Cardiac muscle cell (in vitro differentiated cells and primary cell): ENCODE measurements around the gene ARF5. TPM values are rescaled to one million over a fixed set of nuclear protein-coding genes. Genes with fewer than 3 reads are reported as not detected.
A peak's percentile ranks its signal among the peaks of the same experiment; 100 is the strongest.

ENCODE experiments used
- DNase-seq, 2 donors: peaks; one replicate each; pipeline versions ENCODE4 v3.0.0 to v3.0.0-alpha.2; 2010 to 2017; ENCODE audit warnings: low read depth in 1 of 2, low spot score in 1 of 2
- H3K27ac ChIP-seq: fragments of 200-600 bp; sonication (generic); 2 replicates; pipeline ENCODE4 v1.5.1; 2016
- H3K27me3 ChIP-seq: fragments of 200-600 bp; sonication (generic); 2 replicates; pipeline ENCODE4 v1.6.0; 2016; ENCODE audit warnings: control low read depth
- H3K36me3 ChIP-seq: fragments of 200-600 bp; sonication (generic); 2 replicates; pipeline ENCODE4 v1.5.1; 2016; ENCODE audit warnings: control low read depth
- H3K4me1 ChIP-seq: fragments of 200-600 bp; sonication (generic); 2 replicates; pipeline ENCODE4 v1.8.1; 2017; ENCODE audit warnings: low read depth, mild to moderate bottlenecking, mixed run types
- H3K4me3 ChIP-seq: fragments of 200-600 bp; sonication (generic); 2 replicates; pipeline ENCODE4 v1.5.1; 2016; ENCODE audit warnings: mild to moderate bottlenecking
- H3K9me3 ChIP-seq: fragments of 200-600 bp; sonication (generic); 2 replicates; pipeline ENCODE4 v1.5.1; 2017; ENCODE audit warnings: low read depth, mild to moderate bottlenecking, control low read depth
- CTCF ChIP-seq: IDR thresholded peaks from 2 replicates; pipeline ENCODE4 v1.5.1; 2012; ENCODE audit warnings: low read depth, mild to moderate bottlenecking, low read length
- polyA plus RNA-seq: library from polyadenylated mRNA; unstranded; fragments of >200 nt; fragmentation: Nextera tagmentation; extraction: Ambion mirVana; gene quantifications from 2 replicates; pipeline ENCODE4 v1.2.1, GENCODE V29; 2016
- total RNA-seq: library from RNA; depleted of rRNA; stranded (reverse); fragments of >200 nt; gene quantifications from 2 replicates; pipeline ENCODE4 v1.2.3, GENCODE V29; 2016

ARF5 gene
- total and polyA plus RNA-seq, 2 experiments from 2014 or later, result 264 to 280 TPM

- Histone ChIP-seq H3K27me3 (no peaks in the 10 kb centered on the region), H3K9me3 (no peaks in the 10 kb centered on the region), H3K27ac (peak overlapping the region; percentile 83), H3K4me3 (peak overlapping the region; percentile 85), H3K4me1 (peaks cover 9% of the 10 kb centered on the region), H3K36me3 (peaks cover 15% of the 10 kb centered on the region)
- no peak for DNase-seq
- no peak for TF ChIP-seq CTCF
Observed at GRCh38 chr7:127584648-127585043, 3.6 kb upstream of the ARF5 start.

GRCh38 chr7:127585044-127585953, 2.9 kb upstream of the ARF5 start, which contains the start of gene GCC1:
GCC1 (minus strand) TSS chr7:127585596; CDS start chr7:127585182, 414 bp downstream.
- H3K4me1 ChIP-seq, result peaks cover 9% of the 10 kb centered on the region
- peak; percentile 93 to 95 for DNase-seq
- peak within 1 kb of the TSS; percentile 83 for H3K27ac ChIP-seq
- TF ChIP-seq CTCF, result no peak
- H3K36me3 ChIP-seq, result peaks cover 15% of the 10 kb centered on the region
- H3K4me3 ChIP-seq, result peak within 1 kb of the TSS; percentile 85
- H3K9me3 ChIP-seq, result no peaks in the 10 kb centered on the region
- no peaks in the 10 kb centered on the region for H3K27me3 ChIP-seq

GRCh38 chr7:127586346-127586745, 1.9 kb upstream of the ARF5 start:
- H3K27ac ChIP-seq, result no peak overlapping the region
- H3K9me3 ChIP-seq, result no peaks in the 10 kb centered on the region
- H3K36me3 ChIP-seq, result peaks cover 18% of the 10 kb centered on the region
- H3K27me3 ChIP-seq, result no peaks in the 10 kb centered on the region
- no peak for TF ChIP-seq CTCF
- DNase-seq, result no peak
- H3K4me1 ChIP-seq, result peaks cover 9% of the 10 kb centered on the region
- H3K4me3 ChIP-seq, result no peak overlapping the region

- peaks cover 7% of the 10 kb centered on the region for H3K36me3 ChIP-seq
- H3K9me3 ChIP-seq, result no peaks in the 10 kb centered on the region
- peak overlapping the region; percentile 92 for H3K4me3 ChIP-seq
- H3K27ac ChIP-seq, result peak overlapping the region; percentile 77
- H3K27me3 ChIP-seq, result no peaks in the 10 kb centered on the region
- H3K4me1 ChIP-seq, result peaks cover 9% of the 10 kb centered on the region
- DNase-seq, result no peak
- TF ChIP-seq CTCF, result no peak
Observed at GRCh38 chr7:127587663-127588018, 570 bp upstream of the ARF5 start.

GRCh38 chr7:127588697-127589482, 679 bp downstream of the ARF5 start:
- Histone ChIP-seq H3K4me1 (peaks cover 8% of the 10 kb centered on the region), H3K27ac (peak overlapping the region; percentile 57), H3K27me3 (no peaks in the 10 kb centered on the region), H3K36me3 (peaks cover 6% of the 10 kb centered on the region), H3K4me3 (peak overlapping the region; percentile 92), H3K9me3 (no peaks in the 10 kb centered on the region)
- TF ChIP-seq CTCF, result peak; percentile 65
- peak; percentile 58 to 77 for DNase-seq
